K562 (cell line): Measurements from ENCODE around the gene ZCWPW1. TPM values are rescaled to one million over a fixed set of nuclear protein-coding genes. Genes with fewer than 3 reads are reported as not detected.

ENCODE experiments used
- AFF4 ChIP-seq: sonication (generic); formaldehyde crosslinking; IDR thresholded peaks from 2 replicates; pipeline ENCODE4 v1.8.0; 2023; ENCODE audit warnings: mild to moderate bottlenecking, missing genetic modification reagents
- ATF7 ChIP-seq: fragments of 450-650 bp; IDR thresholded peaks from 2 replicates; pipeline ENCODE4 v1.7.1; 2014; ENCODE audit warnings: mild to moderate bottlenecking, moderate library complexity
- EGR1 ChIP-seq: fragments of 450-650 bp; conservative IDR thresholded peaks from 2 replicates; pipeline ENCODE4 v1.6.1; 2017; ENCODE audit warnings: mild to moderate bottlenecking
- FOXP4 ChIP-seq: sonication (generic); formaldehyde crosslinking; IDR thresholded peaks from 2 replicates; pipeline ENCODE4 v1.8.0; 2022; ENCODE audit warnings: mild to moderate bottlenecking, missing genetic modification reagents, borderline replicate concordance
- KLF6 ChIP-seq: fragments of 250-450 bp; sonication (Bioruptor Pico); IDR thresholded peaks from 2 replicates; pipeline ENCODE4 v1.4.0; 2020; ENCODE audit warnings: mild to moderate bottlenecking, moderate library complexity, borderline replicate concordance
- MYNN ChIP-seq, 2 experiments: sonication (generic); formaldehyde crosslinking in 1 of 2; IDR thresholded peaks; 2 replicates each; pipeline versions ENCODE4 v1.5.0 to v1.6.1; 2016 to 2020; ENCODE audit warnings: antibody characterized with exemption in 1 of 2, missing genetic modification reagents in 1 of 2
- TGIF2 ChIP-seq: sonication (generic); formaldehyde crosslinking; IDR thresholded peaks from 2 replicates; pipeline ENCODE4 v1.8.1; 2022; ENCODE audit warnings: mild to moderate bottlenecking, missing genetic modification reagents, moderate library complexity
- TRIM24 ChIP-seq, 2 experiments: fragments of 450-650 bp; IDR thresholded peaks; 2 replicates each; pipeline ENCODE4 v1.6.1; 2016
- ZNF175 ChIP-seq: fragments of 200-800 bp; sonication (Bioruptor generic); IDR thresholded peaks from 2 replicates; pipeline ENCODE4 v1.6.1; 2016; ENCODE audit warnings: low read depth, mild to moderate bottlenecking, missing genetic modification characterization, missing compliant biosample characterization
- ZNF830 ChIP-seq: fragments of 250-450 bp; sonication (Bioruptor Pico); IDR thresholded peaks from 2 replicates; pipeline ENCODE4 v1.5.0; 2021; ENCODE audit warnings: mild to moderate bottlenecking
- polyA plus RNA-seq, 8 experiments: library from polyadenylated mRNA; depleted of rRNA in 4 of 8; stranded (reverse) in 5 of 8; unstranded in 3 of 8; fragments of >200 nt; fragmentation: Nextera tagmentation in 2 of 8; fragmentation: Illumina TruSeq in 1 of 8; extraction: Ambion mirVana in 2 of 8; extraction: Trizol in 1 of 8; gene quantifications; 2 replicates each; pipeline versions ENCODE4 v1.2.1 to v1.2.3, GENCODE V29; 2011 to 2014; ENCODE audit warnings: inconsistent platforms in 1 of 8, missing spikeins in 1 of 8
- total RNA-seq, 7 experiments: library from RNA; depleted of rRNA in 6 of 7; stranded (reverse); fragments of >200 nt in 6 of 7; fragmentation: Illumina TruSeq in 2 of 7; extraction: Trizol in 2 of 7; gene quantifications; 2 replicates each; pipeline versions ENCODE4 v1.2.1 to v1.2.3, GENCODE V29; 2011 to 2021; ENCODE audit warnings: low replicate concordance in 1 of 7
- TF ChIP-seq, protein P1 (sequence below): fragments of 250-450 bp; sonication (Bioruptor Pico); IDR thresholded peaks from 2 replicates; pipeline ENCODE4 v1.5.0; 2021
- TF ChIP-seq, protein P2 (sequence below), 2 experiments: fragments of 450-650 bp in 1 of 2; sonication (generic) in 1 of 2; formaldehyde crosslinking in 1 of 2; IDR thresholded peaks in 1 of 2; conservative IDR thresholded peaks in 1 of 2; 2 replicates each; pipeline versions ENCODE4 v1.6.1 to v1.8.1; 2016 to 2023; ENCODE audit warnings: mild to moderate bottlenecking in 2 of 2, moderate library complexity in 2 of 2, inconsistent platforms in 1 of 2, missing genetic modification reagents in 1 of 2
- TF ChIP-seq, protein P3 (sequence below): fragments of 250-450 bp; sonication (Bioruptor Pico); IDR thresholded peaks from 2 replicates; pipeline ENCODE4 v1.8.0; 2022; ENCODE audit warnings: moderate library complexity, mild to moderate bottlenecking, inconsistent platforms
- TF ChIP-seq, protein P4 (sequence below): fragments of 250-450 bp; sonication (Bioruptor Pico); IDR thresholded peaks from 2 replicates; pipeline ENCODE4 v1.4.0; 2020; ENCODE audit warnings: mild to moderate bottlenecking

Gene ZCWPW1
- total and polyA plus RNA-seq, 9 of the 15 experiments (the other 6 are each of a cell fraction or from before 2014, with no cell fraction given), result 0.18 to 1.7 (median 1.2) TPM

GRCh38 chr7:100428199-100428966, at the start of gene ZCWPW1 (continued):
- TF ChIP-seq FOXP4 (CRISPR knock-in tag) (peak; percentile 96; the same call in 1 of the 2 replicates), ZNF175 (CRISPR knock-in tag) (peak; percentile 73), AFF4 (CRISPR knock-in tag) (peak; percentile 98), TRIM24 (IDR thresholded peaks at IDR 0.05) (peak; percentile 69 to 79), ATF7 (peak; percentile 72; the same call in 1 of the 2 replicates), EGR1 (peak; percentile 100), MYNN (IDR thresholded peaks at IDR 0.05) (peak; percentile 83), MYNN (CRISPR knock-in tag; IDR thresholded peaks at IDR 0.05) (no peak), ZNF830 (CRISPR knock-in tag) (peak; percentile 97), KLF6 (peak; percentile 66; the same call in 1 of the 2 replicates), TGIF2 (CRISPR knock-in tag) (peak; percentile 90; the same call in 1 of the 2 replicates)
- TF ChIP-seq, protein P1, sequence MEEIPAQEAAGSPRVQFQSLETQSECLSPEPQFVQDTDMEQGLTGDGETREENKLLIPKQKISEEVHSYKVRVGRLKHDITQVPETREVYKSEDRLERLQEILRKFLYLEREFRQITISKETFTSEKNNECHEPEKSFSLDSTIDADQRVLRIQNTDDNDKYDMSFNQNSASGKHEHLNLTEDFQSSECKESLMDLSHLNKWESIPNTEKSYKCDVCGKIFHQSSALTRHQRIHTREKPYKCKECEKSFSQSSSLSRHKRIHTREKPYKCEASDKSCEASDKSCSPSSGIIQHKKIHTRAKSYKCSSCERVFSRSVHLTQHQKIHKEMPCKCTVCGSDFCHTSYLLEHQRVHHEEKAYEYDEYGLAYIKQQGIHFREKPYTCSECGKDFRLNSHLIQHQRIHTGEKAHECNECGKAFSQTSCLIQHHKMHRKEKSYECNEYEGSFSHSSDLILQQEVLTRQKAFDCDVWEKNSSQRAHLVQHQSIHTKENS, result no peak
- TF ChIP-seq, protein P2, sequence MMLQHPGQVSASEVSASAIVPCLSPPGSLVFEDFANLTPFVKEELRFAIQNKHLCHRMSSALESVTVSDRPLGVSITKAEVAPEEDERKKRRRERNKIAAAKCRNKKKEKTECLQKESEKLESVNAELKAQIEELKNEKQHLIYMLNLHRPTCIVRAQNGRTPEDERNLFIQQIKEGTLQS (IDR thresholded peaks at IDR 0.05), result no peak
- TF ChIP-seq, protein P2 (CRISPR knock-in tag; conservative IDR thresholded peaks at IDR 0.05), result peak; percentile 89
- TF ChIP-seq, protein P3, sequence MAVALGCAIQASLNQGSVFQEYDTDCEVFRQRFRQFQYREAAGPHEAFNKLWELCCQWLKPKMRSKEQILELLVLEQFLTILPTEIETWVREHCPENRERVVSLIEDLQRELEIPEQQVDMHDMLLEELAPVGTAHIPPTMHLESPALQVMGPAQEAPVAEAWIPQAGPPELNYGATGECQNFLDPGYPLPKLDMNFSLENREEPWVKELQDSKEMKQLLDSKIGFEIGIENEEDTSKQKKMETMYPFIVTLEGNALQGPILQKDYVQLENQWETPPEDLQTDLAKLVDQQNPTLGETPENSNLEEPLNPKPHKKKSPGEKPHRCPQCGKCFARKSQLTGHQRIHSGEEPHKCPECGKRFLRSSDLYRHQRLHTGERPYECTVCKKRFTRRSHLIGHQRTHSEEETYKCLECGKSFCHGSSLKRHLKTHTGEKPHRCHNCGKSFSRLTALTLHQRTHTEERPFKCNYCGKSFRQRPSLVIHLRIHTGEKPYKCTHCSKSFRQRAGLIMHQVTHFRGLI (CRISPR knock-in tag), result no peak
- TF ChIP-seq, protein P4, sequence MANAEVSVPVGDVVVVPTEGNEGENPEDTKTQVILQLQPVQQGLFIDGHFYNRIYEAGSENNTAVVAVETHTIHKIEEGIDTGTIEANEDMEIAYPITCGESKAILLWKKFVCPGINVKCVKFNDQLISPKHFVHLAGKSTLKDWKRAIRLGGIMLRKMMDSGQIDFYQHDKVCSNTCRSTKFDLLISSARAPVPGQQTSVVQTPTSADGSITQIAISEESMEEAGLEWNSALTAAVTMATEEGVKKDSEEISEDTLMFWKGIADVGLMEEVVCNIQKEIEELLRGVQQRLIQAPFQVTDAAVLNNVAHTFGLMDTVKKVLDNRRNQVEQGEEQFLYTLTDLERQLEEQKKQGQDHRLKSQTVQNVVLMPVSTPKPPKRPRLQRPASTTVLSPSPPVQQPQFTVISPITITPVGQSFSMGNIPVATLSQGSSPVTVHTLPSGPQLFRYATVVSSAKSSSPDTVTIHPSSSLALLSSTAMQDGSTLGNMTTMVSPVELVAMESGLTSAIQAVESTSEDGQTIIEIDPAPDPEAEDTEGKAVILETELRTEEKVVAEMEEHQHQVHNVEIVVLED (CRISPR knock-in tag), result peak; percentile 38
